Keratinocyte (primary cell): ENCODE data around the gene PGAP1. TPM values are rescaled to one million over a fixed set of nuclear protein-coding genes. Genes with fewer than 3 reads are reported as not detected.

Experiments
- DNase-seq: peaks from one replicate; pipeline ENCODE4 v3.0.0-alpha.2; 2011; ENCODE audit warnings: low read depth, missing footprints, low spot score
- FAIRE-seq: peaks from 2 replicates; lab custom pipeline; 2011; peaks lifted over from hg19 to GRCh38; lab: Jason Lieb, UNC
- H2AFZ ChIP-seq: 2 replicates; pipeline ENCODE4 v1.6.0; 2012; ENCODE audit warnings: low read length, control low read depth, inconsistent platforms; ENCODE audit not compliant: control insufficient read depth
- H3K27ac ChIP-seq: 2 replicates; pipeline ENCODE4 v1.5.1; 2011; ENCODE audit warnings: low read length; ENCODE audit not compliant: control insufficient read depth, insufficient read depth
- H3K27me3 ChIP-seq: 3 replicates; pipeline ENCODE4 v1.6.0; 2011; ENCODE audit warnings: low read length; ENCODE audit not compliant: control insufficient read depth, insufficient read depth; ENCODE audit errors: extremely low read depth
- H3K36me3 ChIP-seq, 2 experiments: 2 replicates in 1 of 2; 3 replicates in 1 of 2; pipeline ENCODE4 v1.5.1; 2011; ENCODE audit warnings: low read length in 2 of 2, mild to moderate bottlenecking in 1 of 2; ENCODE audit not compliant: control insufficient read depth in 2 of 2, insufficient read depth in 2 of 2; ENCODE audit errors: extremely low read depth in 1 of 2
- H3K4me1 ChIP-seq: 3 replicates; pipeline ENCODE4 v1.5.1; 2011; ENCODE audit warnings: low read length; ENCODE audit not compliant: control insufficient read depth, insufficient read depth; ENCODE audit errors: extremely low read depth
- H3K4me2 ChIP-seq: 3 replicates; pipeline ENCODE4 v1.6.0; 2011; ENCODE audit warnings: low read depth, low read length; ENCODE audit not compliant: control insufficient read depth, insufficient read depth; ENCODE audit errors: extremely low read depth
- H3K4me3 ChIP-seq, 3 experiments: fragments of 200-600 bp in 1 of 3; sonication (generic) in 1 of 3; 2 replicates in 2 of 3; 3 replicates in 1 of 3; pipeline ENCODE4 v1.5.1; 2011 to 2016; ENCODE audit warnings: low read length in 3 of 3, mild to moderate bottlenecking in 3 of 3, control low read depth in 2 of 3, inconsistent platforms in 1 of 3, low read depth in 1 of 3, mixed read lengths in 1 of 3, mixed run types in 1 of 3, moderate library complexity in 1 of 3; ENCODE audit not compliant: control insufficient read depth in 2 of 3, insufficient read depth in 2 of 3; ENCODE audit errors: extremely low read depth in 1 of 3
- H3K79me2 ChIP-seq: 2 replicates; pipeline ENCODE4 v1.6.0; 2012; ENCODE audit warnings: low read length; ENCODE audit not compliant: control insufficient read depth, insufficient read depth
- H3K9ac ChIP-seq: 3 replicates; pipeline ENCODE4 v1.6.0; 2011; ENCODE audit warnings: low read length; ENCODE audit not compliant: control insufficient read depth, insufficient read depth; ENCODE audit errors: extremely low read depth
- H3K9me1 ChIP-seq: 3 replicates; pipeline ENCODE4 v1.6.0; 2011; ENCODE audit warnings: low read length; ENCODE audit not compliant: control insufficient read depth, insufficient read depth; ENCODE audit errors: extremely low read depth
- H3K9me3 ChIP-seq: 2 replicates; pipeline ENCODE4 v1.5.1; 2012; ENCODE audit warnings: low read depth, low read length; ENCODE audit not compliant: control insufficient read depth
- H4K20me1 ChIP-seq: 3 replicates; pipeline ENCODE4 v1.6.0; 2011; ENCODE audit warnings: low read length; ENCODE audit not compliant: control insufficient read depth, insufficient read depth; ENCODE audit errors: extremely low read depth
- CTCF ChIP-seq, 3 experiments: IDR thresholded peaks in 1 of 3; conservative IDR thresholded peaks in 1 of 3; optimal IDR thresholded peaks in 1 of 3; 2 replicates in 2 of 3; 3 replicates in 1 of 3; pipeline versions ENCODE3 to v1.5.1; 2011; ENCODE audit warnings: low read length in 3 of 3, mild to moderate bottlenecking in 3 of 3, moderate library complexity in 2 of 3, control low read depth in 1 of 3, inconsistent platforms in 1 of 3; ENCODE audit not compliant: insufficient read depth in 2 of 3; ENCODE audit errors: extremely low read depth in 1 of 3
- EZH2 ChIP-seq: IDR thresholded peaks from one replicate; pipeline ENCODE4 v1.6.1; 2012; ENCODE audit warnings: inconsistent platforms, mild to moderate bottlenecking, low read length, moderate library complexity
- dilution Hi-C: fragments of 300-500 bp; cut with MboI; formaldehyde crosslinking; loops from one replicate; pipeline ENCODE4 v1.7.0; 2020; ENCODE audit warnings: low sequenced_read_pairs; ENCODE audit not compliant: extremely low pct_ligation_motif_present
- polyA plus RNA-seq, 5 experiments: library from polyadenylated mRNA; depleted of rRNA in 3 of 5; stranded (reverse) in 3 of 5; stranded (forward) in 1 of 5; unstranded in 1 of 5; fragments of >200 nt; gene quantifications; 1 replicate in 1 of 5; 2 replicates in 3 of 5; 3 replicates in 1 of 5; pipeline versions ENCODE4 v1.2.1 to v1.2.3, GENCODE V29; 2011 to 2012; ENCODE audit warnings: missing spikeins in 2 of 5, low read depth in 1 of 5, low replicate concordance in 1 of 5

Gene PGAP1
- polyA plus RNA-seq, 1 donor (not counting 4 experiments of a cell fraction or from before 2014, with no cell fraction given) = 7.1 TPM

GRCh38 chr2:196802401-196802800 lies 124.1 kb downstream of the PGAP1 start:
- no peak for TF ChIP-seq EZH2
- TF ChIP-seq CTCF (optimal IDR thresholded peaks at IDR 0.05 in 1 of 3, IDR thresholded peaks at IDR 0.05 in 1 of 3, conservative IDR thresholded peaks at IDR 0.05 in 1 of 3; ENCODE audit: extremely low read depth in 1 of 3, insufficient read depth in 2 of 3, low read length in 3 of 3) = no peak
- Histone ChIP-seq H3K36me3 (no peaks in the 10 kb centered on the region), H4K20me1 (no peaks in the 10 kb centered on the region), H2AFZ (no peak overlapping the region), H3K9me1 (no peaks in the 10 kb centered on the region), H3K9ac (no peak overlapping the region), H3K79me2 (peaks cover 13% of the 10 kb centered on the region), H3K4me2 (no peak overlapping the region), H3K27ac (no peak overlapping the region), H3K27me3 (no peaks in the 10 kb centered on the region), H3K4me3 (no peak overlapping the region), H3K4me1 (peaks cover 3% of the 10 kb centered on the region), H3K9me3 (no peaks in the 10 kb centered on the region)
- no peak for DNase-seq
- FAIRE-seq = no peak
- dilution Hi-C loops = no loop called here

DNA sequence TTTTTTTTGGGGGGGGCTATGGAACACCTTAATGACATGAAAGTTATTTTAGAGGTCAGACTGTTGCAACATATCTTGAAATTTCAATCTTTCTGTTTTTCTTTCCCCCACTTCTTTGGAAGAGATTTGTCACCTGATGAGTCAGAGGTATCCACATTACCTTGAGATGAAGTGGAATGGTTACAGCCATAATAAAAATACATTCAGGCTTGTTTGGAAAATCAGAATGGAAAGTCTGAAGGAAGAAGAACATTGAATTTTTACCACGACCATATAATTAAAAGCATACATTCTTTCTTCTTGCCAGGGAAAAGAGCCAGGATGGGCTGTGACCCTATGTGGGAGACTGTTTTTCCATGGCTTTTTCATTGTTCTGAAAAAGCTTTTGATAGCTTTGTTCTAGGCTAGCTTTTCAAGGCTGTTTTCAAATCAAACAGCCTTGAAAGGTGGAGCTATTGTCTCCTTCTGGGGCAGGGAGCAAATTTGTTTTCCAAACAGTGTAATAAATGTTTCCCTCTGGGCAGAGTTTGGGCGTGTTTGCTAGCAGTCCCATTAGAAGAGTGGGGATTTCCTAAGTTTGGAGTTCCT lies 124.7 kb downstream of the PGAP1 start:
- Histone ChIP-seq H3K9me3 (no peaks in the 10 kb centered on the region), H3K36me3 (no peaks in the 10 kb centered on the region), H3K4me3 (no peak overlapping the region), H3K9me1 (no peaks in the 10 kb centered on the region), H4K20me1 (no peaks in the 10 kb centered on the region), H3K4me2 (no peak overlapping the region), H3K27ac (no peak overlapping the region), H3K9ac (no peak overlapping the region), H3K27me3 (no peaks in the 10 kb centered on the region), H2AFZ (peak overlapping the region; percentile 8), H3K79me2 (peaks cover 16% of the 10 kb centered on the region), H3K4me1 (peaks cover 3% of the 10 kb centered on the region)
- TF ChIP-seq CTCF (optimal IDR thresholded peaks at IDR 0.05 in 1 of 3, IDR thresholded peaks at IDR 0.05 in 1 of 3, conservative IDR thresholded peaks at IDR 0.05 in 1 of 3; ENCODE audit: extremely low read depth in 1 of 3, insufficient read depth in 2 of 3, low read length in 3 of 3) = no peak
- no peak for TF ChIP-seq EZH2
- no peak for FAIRE-seq
- no peak for DNase-seq
- dilution Hi-C loops = no loop called here
